Mononuclear cell (primary cell): Measurements from ENCODE around the gene CACNG7. TPM values are rescaled to one million over a fixed set of nuclear protein-coding genes. Genes with fewer than 3 reads are reported as not detected.

Experiments
- H3K27me3 ChIP-seq: 2 replicates; pipeline ENCODE4 v1.6.0; 2011; ENCODE audit warnings: low read length, control low read depth; ENCODE audit not compliant: insufficient read depth
- H3K4me1 ChIP-seq: 2 replicates; pipeline ENCODE4 v1.5.1; 2011; ENCODE audit warnings: mild to moderate bottlenecking, low read length, control low read depth; ENCODE audit not compliant: insufficient read depth
- H3K4me3 ChIP-seq: 2 replicates; pipeline ENCODE4 v1.5.1; 2011; ENCODE audit warnings: mild to moderate bottlenecking, low read length, moderate library complexity
- H3K9me3 ChIP-seq: 2 replicates; pipeline ENCODE4 v1.5.1; 2011; ENCODE audit warnings: low read depth, mild to moderate bottlenecking, control low read depth, low read length
- total RNA-seq: library from RNA; depleted of rRNA; stranded (reverse); fragments of >200 nt; gene quantifications from one replicate; pipeline ENCODE4 v1.2.3, GENCODE V29; 2012

CACNG7 gene
- total RNA-seq, 1 donor: not detected

DNA sequence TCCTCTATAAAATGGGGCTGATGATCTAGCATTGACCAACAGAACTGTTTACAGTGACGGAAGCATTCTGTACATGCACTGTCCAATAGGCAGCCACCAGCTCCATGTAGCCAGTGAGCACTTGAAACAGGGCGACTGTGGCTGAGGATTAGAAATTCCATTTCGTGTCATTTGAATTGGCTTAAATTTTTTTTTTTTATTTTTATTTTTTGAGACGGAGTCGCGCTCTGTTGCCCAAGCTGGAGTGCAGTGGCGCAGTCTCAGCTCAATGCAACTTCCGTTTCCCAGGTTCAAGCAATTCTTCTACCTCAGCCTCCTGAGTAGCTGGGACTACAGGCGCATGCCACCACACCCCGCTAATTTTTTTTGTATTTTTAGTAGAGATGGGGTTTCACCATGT, 24.0 kb upstream of the CACNG7 start:
- H3K4me1 ChIP-seq: peaks cover 29% of the 10 kb centered on the region
- H3K4me3 ChIP-seq: no peak overlapping the region
- peaks cover 40% of the 10 kb centered on the region for H3K27me3 ChIP-seq
- no peaks in the 10 kb centered on the region for H3K9me3 ChIP-seq

DNA sequence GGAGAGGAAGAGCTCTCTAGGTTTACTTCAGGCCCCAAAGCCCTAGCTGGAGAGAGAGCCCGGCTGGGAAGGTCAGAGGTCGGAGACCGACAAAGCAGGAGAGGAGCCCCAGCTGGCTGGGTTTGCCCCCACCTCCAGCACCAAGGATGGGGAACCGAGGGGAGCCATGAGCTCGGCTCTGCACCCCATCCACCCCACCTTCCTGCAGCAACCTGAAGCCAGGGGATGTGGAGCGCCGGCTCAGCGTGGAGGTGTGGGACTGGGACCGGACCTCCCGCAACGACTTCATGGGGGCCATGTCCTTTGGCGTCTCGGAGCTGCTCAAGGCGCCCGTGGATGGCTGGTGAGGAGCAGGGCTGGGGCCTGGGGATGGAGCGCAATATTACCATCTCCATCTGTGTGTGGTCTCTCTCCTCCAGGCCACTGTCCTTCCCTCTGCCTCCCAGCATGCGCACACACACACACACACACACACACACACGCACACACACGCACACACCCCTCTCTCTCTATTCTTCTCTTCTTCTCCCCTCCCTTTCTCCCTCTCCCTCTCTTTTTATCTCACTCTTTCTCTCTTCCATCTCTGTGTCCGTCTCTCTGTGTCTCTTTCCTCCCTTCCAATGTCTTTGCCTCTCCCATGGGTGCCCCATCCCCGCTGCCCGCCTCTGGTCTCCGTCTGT, 16.6 kb upstream of the CACNG7 start:
- Histone ChIP-seq H3K9me3 (no peaks in the 10 kb centered on the region), H3K4me1 (no peaks in the 10 kb centered on the region), H3K27me3 (peaks cover 4% of the 10 kb centered on the region), H3K4me3 (no peak overlapping the region)

DNA sequence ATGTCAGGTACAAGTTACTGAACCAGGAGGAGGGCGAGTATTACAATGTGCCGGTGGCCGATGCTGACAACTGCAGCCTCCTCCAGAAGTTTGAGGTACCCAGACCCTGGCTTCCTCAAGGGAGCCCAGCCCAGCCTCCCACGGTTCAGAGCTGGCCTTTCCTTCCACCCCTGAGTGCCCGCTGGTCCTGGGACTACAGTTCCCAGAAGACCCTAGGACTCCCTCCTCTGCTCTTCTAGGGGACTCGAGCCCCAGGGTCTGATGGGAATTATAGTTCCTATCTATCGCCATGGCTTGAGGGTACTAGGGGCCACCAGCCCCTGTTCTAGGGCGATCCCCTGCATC, 16.1 kb upstream of the CACNG7 start:
- Histone ChIP-seq H3K27me3 (peaks cover 8% of the 10 kb centered on the region), H3K4me3 (no peak overlapping the region), H3K9me3 (no peaks in the 10 kb centered on the region), H3K4me1 (no peaks in the 10 kb centered on the region)

DNA sequence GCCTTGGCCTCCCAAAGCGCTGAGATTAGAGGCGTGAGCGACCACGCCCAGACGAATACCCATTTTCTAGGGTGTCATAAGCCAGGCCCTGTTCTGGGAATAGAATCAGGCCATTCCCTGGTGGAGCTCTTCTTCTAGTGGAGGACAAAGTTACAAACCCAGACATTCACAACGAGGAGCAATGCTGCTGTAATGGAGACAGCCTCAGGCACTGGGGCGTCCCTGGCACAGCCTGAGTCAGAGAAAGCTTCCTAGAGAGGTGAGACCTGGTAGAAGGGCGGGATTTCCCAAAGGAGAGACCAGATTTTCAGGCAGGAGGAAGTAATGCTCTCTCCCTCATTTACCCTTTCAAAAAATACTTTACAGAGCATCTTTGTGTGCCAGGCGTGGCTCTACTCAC, 14.4 kb upstream of the CACNG7 start:
- H3K4me3 ChIP-seq: no peak overlapping the region
- no peaks in the 10 kb centered on the region for H3K9me3 ChIP-seq
- H3K27me3 ChIP-seq: peaks cover 11% of the 10 kb centered on the region
- no peaks in the 10 kb centered on the region for H3K4me1 ChIP-seq

DNA sequence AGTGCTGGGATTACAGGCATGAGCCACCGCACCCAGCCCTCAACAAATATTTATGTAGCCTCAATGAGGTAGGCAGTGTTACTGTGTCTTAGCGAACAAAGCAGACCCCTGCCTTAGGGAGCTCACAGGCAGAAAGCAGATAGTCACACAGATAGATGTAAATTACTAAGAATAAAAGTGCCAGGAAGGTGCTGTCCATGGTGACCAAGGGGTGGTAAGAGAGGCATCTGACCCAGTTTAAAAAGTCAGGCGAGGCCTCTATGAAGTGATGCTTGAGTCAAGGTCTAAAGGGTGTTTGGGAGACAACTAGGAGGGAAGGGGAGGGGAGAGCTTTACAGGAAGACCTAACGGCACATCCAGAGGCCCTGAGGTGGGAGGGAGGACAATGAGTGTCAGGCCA, 12.4 kb upstream of the CACNG7 start:
- Histone ChIP-seq H3K4me1 (no peaks in the 10 kb centered on the region), H3K4me3 (no peak overlapping the region), H3K27me3 (peaks cover 11% of the 10 kb centered on the region), H3K9me3 (no peaks in the 10 kb centered on the region)

DNA sequence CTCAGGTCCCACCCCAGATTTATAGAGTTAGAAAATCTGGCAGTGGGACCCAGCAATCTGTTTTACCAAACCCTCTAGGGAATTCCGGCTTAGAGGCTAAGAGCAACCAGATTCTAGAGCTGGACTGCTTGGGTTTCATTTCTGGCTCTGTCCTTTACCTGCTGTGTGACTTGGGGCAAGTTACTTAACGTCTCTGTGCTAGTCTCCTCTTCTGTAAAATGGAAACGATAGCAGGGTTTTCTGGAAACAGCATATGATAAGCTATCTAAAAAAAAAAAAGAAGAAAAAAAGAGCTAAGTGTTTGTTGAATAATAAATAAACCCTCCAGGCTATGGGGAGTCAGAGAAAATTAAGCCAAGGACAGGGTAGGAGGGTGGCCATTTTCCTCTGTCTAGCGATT, 11.6 kb upstream of the CACNG7 start:
- Histone ChIP-seq H3K9me3 (no peaks in the 10 kb centered on the region), H3K4me1 (no peaks in the 10 kb centered on the region), H3K27me3 (peaks cover 11% of the 10 kb centered on the region), H3K4me3 (no peak overlapping the region)

DNA sequence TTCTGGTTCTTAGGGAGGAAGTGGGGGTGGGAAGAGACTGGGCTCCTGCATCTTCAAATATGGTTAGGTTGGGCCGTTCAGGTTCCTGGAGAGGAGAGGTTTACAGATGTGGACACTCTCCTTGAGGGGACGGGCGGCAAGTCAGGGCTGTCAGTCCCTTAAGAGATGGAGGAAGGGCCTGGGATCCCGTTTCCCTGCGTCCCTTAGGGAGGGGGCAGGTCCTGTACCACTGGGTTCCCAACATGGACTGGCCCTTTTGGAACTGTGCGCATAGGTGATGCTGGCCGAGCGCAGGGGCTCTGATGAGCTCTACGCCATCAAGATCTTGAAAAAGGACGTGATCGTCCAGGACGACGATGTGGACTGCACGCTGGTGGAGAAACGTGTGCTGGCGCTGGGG, 10.9 kb upstream of the CACNG7 start:
- peaks cover 11% of the 10 kb centered on the region for H3K27me3 ChIP-seq
- no peak overlapping the region for H3K4me3 ChIP-seq
- no peaks in the 10 kb centered on the region for H3K4me1 ChIP-seq
- H3K9me3 ChIP-seq: no peaks in the 10 kb centered on the region

DNA sequence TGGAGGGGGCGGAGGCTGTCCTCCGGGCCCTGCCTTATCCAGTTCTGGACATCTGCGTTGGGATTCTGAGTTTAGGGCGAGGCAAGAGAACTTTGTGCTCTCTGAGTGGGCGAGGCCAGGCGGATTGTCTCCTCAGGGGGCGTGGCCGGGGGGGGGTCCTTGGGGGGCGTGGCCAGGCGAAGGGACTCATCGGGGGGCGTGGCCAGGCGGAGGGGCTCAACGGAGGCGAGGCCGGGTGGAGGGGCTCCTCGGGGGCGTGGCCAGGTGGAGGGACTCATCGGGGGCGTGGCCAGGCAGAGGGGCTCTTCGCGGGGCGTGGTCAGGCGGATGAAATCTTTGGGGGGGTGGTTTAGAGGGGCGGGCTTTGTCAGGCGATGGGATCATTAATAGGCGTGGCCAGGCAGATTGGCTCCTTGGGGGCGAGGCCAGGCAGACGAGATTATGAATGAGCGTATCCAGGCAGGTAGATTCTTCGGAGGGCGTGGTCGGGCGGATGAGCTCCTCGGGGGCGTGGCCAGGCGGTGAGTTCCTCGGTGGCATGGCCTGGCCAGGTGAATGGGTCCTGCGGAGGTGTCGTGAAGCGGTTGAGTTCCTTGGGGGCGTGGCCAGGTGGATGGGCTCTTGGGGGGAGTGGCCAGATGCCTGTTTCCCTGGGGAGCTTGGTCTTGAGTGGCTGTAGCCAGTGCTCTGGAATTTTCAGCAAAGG, 10.3 kb upstream of the CACNG7 start:
- no peak overlapping the region for H3K4me3 ChIP-seq
- no peaks in the 10 kb centered on the region for H3K9me3 ChIP-seq
- H3K27me3 ChIP-seq: peaks cover 14% of the 10 kb centered on the region
- no peaks in the 10 kb centered on the region for H3K4me1 ChIP-seq

DNA sequence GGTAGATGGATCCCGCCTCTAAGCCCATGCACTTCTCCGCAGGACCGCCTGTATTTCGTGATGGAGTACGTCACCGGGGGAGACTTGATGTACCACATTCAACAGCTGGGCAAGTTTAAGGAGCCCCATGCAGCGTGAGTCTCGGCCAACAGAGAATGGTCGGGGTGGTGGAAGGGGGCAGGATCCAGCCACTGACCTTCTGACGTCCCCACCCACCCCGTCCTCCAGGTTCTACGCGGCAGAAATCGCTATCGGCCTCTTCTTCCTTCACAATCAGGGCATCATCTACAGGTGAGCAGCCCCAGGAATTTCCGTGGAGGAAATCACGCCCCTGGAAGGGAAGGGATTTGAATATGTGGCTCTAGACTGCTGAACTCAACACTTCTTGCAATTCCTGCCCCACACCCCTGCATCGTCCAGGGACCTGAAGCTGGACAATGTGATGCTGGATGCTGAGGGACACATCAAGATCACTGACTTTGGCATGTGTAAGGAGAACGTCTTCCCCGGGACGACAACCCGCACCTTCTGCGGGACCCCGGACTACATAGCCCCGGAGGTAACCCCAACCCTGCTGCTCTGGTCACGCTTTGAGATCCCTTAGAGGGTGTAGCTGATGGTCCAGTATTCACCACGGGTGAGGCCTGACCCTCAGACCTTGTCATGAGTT, 8.8 kb upstream of the CACNG7 start:
- Histone ChIP-seq H3K4me1 (no peaks in the 10 kb centered on the region), H3K27me3 (peaks cover 17% of the 10 kb centered on the region), H3K4me3 (no peak overlapping the region), H3K9me3 (no peaks in the 10 kb centered on the region)

DNA sequence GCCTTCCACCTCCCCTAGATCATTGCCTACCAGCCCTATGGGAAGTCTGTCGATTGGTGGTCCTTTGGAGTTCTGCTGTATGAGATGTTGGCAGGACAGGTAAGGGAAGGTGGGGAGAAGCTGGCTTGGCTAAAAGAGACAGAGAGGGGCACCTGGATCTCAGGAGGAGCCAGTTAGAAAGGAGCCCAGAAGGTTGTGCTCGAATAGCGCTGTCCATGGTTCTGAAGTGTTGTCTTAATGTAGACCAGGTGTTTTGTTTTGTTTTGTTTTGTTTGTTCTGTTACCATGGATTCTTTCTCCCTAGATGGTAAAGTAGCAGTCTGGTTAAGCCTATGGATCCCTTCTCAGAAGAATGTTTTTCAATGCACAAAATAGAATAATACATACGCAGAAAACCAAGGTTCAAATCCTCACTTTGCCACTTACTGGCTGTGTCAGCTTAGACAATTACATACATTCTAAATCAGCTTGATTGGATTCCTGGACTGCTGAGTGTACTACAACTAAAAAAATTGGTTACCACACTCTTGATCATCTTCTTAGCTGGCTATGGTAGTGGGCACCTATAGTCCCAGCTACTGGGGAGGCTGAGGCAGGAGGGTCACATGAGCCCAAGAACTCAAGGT, 5.9 kb upstream of the CACNG7 start:
- Histone ChIP-seq H3K4me3 (no peak overlapping the region), H3K9me3 (no peaks in the 10 kb centered on the region), H3K4me1 (peaks cover 15% of the 10 kb centered on the region), H3K27me3 (peaks cover 28% of the 10 kb centered on the region)

DNA sequence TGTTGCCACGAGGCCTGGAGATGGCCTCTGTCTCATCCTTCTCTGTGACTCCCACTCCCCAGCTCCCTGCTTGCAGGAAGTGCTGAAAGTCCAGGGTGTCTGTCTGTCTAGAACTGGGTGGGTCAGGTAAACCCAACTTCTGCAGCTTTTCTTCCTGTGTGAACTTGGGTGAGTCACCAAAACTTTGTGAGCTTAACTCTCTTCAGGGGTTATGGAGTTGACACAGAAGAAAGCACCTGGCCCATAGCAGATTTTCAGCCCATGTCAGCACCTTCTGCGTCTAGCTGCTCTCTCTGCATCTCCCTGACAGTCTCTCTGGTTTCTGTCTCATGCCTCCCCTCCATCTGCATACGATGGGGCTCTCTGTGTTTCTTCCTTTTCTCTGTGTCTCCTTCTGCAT, 4.2 kb upstream of the CACNG7 start:
- Histone ChIP-seq H3K9me3 (no peaks in the 10 kb centered on the region), H3K27me3 (peaks cover 38% of the 10 kb centered on the region), H3K4me3 (no peak overlapping the region), H3K4me1 (peaks cover 21% of the 10 kb centered on the region)

DNA sequence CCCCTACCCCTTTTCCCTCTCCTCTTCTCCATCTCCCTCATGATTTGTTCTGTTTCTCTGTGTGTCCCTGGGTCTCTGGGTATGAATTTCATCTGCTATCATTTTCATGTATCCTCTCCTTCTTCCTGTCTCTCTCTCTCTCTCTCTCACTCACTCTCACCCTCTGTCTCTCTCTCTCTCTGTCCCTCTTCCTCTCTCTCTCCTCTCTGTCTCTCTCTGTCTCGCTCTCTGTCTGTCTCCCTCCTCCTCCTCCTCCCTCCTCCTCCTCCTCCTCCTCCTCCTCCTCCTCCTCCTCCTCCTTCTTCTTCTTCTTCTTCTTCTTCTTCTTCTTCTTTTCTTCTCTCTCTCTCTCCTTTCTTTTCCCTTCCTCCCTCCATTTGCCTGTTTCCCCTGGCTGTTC, 3.3 kb upstream of the CACNG7 start:
- Histone ChIP-seq H3K9me3 (no peaks in the 10 kb centered on the region), H3K4me1 (peaks cover 21% of the 10 kb centered on the region), H3K4me3 (no peak overlapping the region), H3K27me3 (peaks cover 46% of the 10 kb centered on the region)

DNA sequence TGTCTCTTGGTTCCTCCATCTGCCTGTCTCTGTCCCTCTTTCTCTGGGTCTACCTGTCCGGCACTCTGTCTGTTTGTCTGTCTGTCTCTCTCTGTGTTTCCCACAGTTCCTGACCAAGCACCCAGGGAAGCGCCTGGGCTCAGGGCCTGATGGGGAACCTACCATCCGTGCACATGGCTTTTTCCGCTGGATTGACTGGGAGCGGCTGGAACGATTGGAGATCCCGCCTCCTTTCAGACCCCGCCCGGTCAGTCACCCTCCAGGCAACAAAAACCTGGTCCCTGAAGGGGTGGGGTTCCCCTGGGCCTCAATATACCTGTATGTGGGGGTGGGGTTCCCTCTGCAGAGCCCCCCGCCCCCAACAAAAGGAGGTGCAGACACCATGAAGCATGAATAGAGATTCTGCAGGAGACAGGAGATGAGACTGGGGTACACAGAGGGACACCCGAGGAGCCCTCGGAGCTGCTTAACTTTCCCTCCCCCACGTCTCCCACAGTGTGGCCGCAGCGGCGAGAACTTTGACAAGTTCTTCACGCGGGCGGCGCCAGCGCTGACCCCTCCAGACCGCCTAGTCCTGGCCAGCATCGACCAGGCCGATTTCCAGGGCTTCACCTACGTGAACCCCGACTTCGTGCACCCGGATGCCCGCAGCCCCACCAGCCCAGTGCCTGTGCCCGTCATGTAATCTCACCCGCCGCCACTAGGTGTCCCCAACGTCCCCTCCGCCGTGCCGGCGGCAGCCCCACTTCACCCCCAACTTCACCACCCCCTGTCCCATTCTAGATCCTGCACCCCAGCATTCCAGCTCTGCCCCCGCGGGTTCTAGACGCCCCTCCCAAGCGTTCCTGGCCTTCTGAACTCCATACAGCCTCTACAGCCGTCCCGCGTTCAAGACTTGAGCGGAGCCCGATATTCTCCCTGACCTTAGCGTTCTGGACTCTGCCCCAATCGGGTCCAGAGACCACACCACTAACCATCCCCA, 2.6 kb upstream of the CACNG7 start:
- H3K4me1 ChIP-seq: peaks cover 21% of the 10 kb centered on the region
- H3K27me3 ChIP-seq: peaks cover 50% of the 10 kb centered on the region
- no peaks in the 10 kb centered on the region for H3K9me3 ChIP-seq
- no peak overlapping the region for H3K4me3 ChIP-seq

DNA sequence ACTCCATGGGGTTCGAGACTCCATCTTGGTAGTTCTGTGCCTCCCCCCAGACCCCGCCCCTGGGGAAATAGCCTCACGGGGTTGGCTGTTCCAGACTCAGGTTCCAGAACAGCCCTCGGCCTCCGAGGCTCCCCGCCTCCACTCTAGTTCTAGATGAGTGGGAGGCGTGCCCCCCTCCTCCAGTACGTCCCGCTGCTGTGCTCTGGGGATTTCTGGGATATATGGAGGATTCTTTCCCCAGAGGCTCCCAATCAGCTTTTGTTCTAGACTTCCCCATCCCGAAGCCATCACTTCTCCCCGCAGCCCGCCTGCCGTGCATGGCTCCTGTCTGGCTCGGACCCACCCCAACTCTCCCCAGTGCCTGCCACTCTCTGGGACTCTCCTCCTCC, 1.9 kb upstream of the CACNG7 start:
- Histone ChIP-seq H3K27me3 (peaks cover 56% of the 10 kb centered on the region), H3K9me3 (no peaks in the 10 kb centered on the region), H3K4me3 (no peak overlapping the region), H3K4me1 (peaks cover 21% of the 10 kb centered on the region)
